Prostate gland (tissue), 2 donors: Measurements from ENCODE around the gene KLHDC4. TPM values are rescaled to one million over a fixed set of nuclear protein-coding genes. Genes with fewer than 3 reads are reported as not detected.
"Not testable (repeated sequence)": the region's sequence is repeated elsewhere in the genome, so short reads cannot be mapped to it uniquely, and the experiment has no call there.

ENCODE experiments used
- DNase-seq: peaks from one replicate; pipeline ENCODE4 v3.0.0-alpha.2; 2019; ENCODE audit warnings: low spot score
- H3K27ac ChIP-seq, 2 donors: fragments of 200-600 bp; sonication (generic); 2 replicates each; pipeline ENCODE4 v1.5.1; 2017 to 2019
- H3K27me3 ChIP-seq: fragments of 200-600 bp; sonication (generic); replicated peaks from 2 replicates; pipeline ENCODE4 v1.5.1; 2019; ENCODE audit not compliant: insufficient read depth
- H3K36me3 ChIP-seq, 2 donors: fragments of 200-600 bp; sonication (generic); 1 replicate in 1 of 2; 2 replicates in 1 of 2; pipeline versions ENCODE4 v1.5.1 to v1.8.1; 2017 to 2019
- H3K4me1 ChIP-seq: fragments of 200-600 bp; sonication (generic); replicated peaks from 2 replicates; pipeline ENCODE4 v1.5.1; 2019
- H3K4me3 ChIP-seq, 2 donors: fragments of 200-600 bp; sonication (generic); 2 replicates each; pipeline ENCODE4 v1.5.1; 2017 to 2019
- H3K9me3 ChIP-seq: fragments of 200-600 bp; sonication (generic); 2 replicates; pipeline ENCODE4 v1.5.1; 2017
- CTCF ChIP-seq, 4 experiments: fragments of 200-600 bp in 2 of 4; fragments of 450-650 bp in 2 of 4; sonication (generic) in 2 of 4; IDR thresholded peaks; 1 replicate in 3 of 4; 2 replicates in 1 of 4; pipeline ENCODE4 v1.5.1; 2016 to 2019; ENCODE audit warnings: antibody characterized with exemption in 4 of 4, mild to moderate bottlenecking in 2 of 4, moderate library complexity in 2 of 4
- POLR2A ChIP-seq: fragments of 450-650 bp; IDR thresholded peaks from one replicate; pipeline ENCODE4 v1.6.1; 2016; ENCODE audit warnings: antibody characterized with exemption, mild to moderate bottlenecking
- POLR2AphosphoS5 ChIP-seq: sonication (generic); formaldehyde crosslinking; IDR thresholded peaks from one replicate; pipeline ENCODE4 v1.6.1; 2017; ENCODE audit warnings: antibody characterized with exemption
- WGBS: methylation state at CpG from one replicate; pipeline ENCODE4 v1.1.5; 2018; 5-methylcytosine and 5-hydroxymethylcytosine counted together
- intact Hi-C: fragments of 100-400 bp; cut with DNase I; formaldehyde crosslinking; loops from one replicate; pipeline ENCODE4 v1.14.2; 2022
- total RNA-seq, 2 donors: library from RNA; depleted of rRNA; stranded (reverse); fragments of >200 nt; gene quantifications; one replicate each; pipeline ENCODE4 v1.1.0, GENCODE V29; 2016

The KLHDC4 gene
- total RNA-seq, 2 donors from 2014 or later = 28.2 to 56.4 TPM

DNA sequence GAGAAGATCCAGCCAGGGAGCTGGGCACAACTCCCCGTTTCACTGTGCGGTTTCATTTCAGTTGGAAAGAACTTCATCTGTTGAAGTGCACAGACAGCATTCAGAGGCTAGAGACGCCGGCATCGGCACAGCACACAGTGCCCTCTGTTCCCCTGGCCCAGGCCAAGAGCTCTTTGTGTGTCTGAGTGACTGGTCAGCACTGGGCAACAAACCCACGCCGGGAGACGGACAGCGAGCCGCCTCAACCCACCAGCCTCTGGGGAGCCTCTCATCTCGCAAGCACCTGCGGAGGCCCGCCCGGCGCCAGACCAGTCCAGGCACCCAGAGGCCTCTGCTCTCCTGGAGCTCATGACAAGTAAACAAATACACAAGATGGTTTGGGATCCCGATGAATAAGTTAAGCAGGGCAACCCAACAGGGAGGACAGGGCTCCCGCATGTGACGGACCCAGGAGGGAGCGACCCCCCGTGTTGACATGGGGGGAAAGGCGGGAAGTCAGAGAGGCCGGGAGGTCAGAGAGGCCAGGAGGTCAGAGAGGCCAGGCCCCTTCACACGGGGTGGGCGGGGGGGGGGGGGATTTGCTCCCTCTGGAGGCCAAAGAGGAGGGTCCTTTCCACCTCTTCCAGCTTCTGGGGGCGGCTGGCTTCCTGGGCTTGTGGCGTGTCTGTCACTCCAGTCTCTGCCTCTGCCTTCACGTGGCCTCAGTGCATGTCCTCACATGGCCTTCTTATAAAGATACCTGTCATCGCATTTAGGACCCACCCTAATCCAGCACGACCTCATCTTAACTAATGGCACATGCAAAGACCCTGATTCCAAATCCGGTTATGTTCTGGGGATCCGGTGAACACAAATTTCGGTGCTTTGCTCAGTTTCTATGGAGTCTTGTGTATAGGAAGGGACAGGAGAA lies 25.8 kb upstream of the KLHDC4 start:
- WGBS = 78% methylated on average over 30 of the region's 32 CpGs
- H3K27ac ChIP-seq = no peak overlapping the region

GRCh38 chr16:87790292-87791100 lies 24.7 kb upstream of the KLHDC4 start:
- DNase-seq = no peak
- intact Hi-C loops = loop anchor here (5.0 kb wide), 1 partner anchor 62 kb away; no protein-coding TSS in a partner anchor
- Histone ChIP-seq H3K4me1 (no peaks in the 10 kb centered on the region), H3K27me3 (no peaks in the 10 kb centered on the region), H3K27ac (no peak overlapping the region), H3K9me3 (no peaks in the 10 kb centered on the region), H3K4me3 (no peak overlapping the region), H3K36me3 (no peaks in the 10 kb centered on the region)
- TF ChIP-seq POLR2AphosphoS5 (peak; percentile 49), CTCF (IDR thresholded peaks at IDR 0.05) (no peak), POLR2A (no peak)
- WGBS = 65% methylated on average over 17 of the region's 17 CpGs

More for the DNA sequence above, 25.8 kb upstream of the KLHDC4 start:
- H3K36me3 ChIP-seq = no peaks in the 10 kb centered on the region
- intact Hi-C loops = loop anchor here (5.0 kb wide), 1 partner anchor 61 kb away; no protein-coding TSS in a partner anchor
- no peak for TF ChIP-seq POLR2A
- TF ChIP-seq POLR2AphosphoS5 = no peak
- TF ChIP-seq CTCF (IDR thresholded peaks at IDR 0.05) = no peak
- H3K4me3 ChIP-seq = no peak overlapping the region
- H3K4me1 ChIP-seq = no peaks in the 10 kb centered on the region
- H3K9me3 ChIP-seq = no peaks in the 10 kb centered on the region
- H3K27me3 ChIP-seq = no peaks in the 10 kb centered on the region
- no peak for DNase-seq

DNA sequence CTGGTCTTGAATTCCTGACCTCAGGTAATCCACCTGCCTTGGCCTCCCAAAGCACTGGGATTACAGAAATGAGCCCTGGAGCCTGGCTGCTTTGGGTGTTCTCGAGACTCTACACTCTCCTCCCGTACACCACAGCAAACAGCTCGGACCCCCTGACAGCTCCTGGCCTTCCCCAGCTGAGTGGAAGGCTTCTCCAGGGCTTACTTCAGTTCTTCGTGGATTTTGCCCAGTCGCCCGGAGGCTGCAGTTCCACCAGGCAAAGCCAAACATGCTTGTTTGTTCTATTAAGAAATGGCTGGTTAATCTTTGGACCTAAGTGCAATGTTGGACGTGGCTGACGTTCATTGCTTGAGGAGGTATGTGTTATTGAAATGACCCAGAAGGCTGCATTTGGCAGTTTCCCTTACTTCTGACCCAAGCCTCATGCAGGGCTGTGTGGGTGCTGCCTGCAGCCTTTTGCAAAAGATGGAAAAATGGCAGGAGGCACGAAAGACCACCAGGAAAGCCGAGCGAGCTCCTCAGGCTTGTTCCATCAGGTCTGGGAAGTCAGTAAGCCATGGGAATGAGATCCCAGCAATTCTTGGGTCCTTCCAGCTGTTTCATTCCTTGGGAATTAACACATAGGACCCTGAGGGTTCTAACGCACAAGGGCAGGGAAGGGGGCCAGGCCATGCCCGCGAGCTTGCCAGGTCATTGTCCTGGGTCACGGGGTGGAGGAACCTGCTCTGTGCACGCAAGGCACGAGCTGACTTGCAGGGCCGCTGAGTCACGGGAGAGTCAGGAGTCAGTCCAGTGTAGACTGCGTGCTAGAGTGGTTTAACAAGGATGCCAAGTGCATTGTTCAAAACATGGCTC lies 23.9 kb upstream of the KLHDC4 start:
- 55% methylated on average over 20 of the region's 20 CpGs for WGBS
- Histone ChIP-seq H3K9me3 (no peaks in the 10 kb centered on the region), H3K4me3 (no peak overlapping the region), H3K4me1 (no peaks in the 10 kb centered on the region), H3K27me3 (no peaks in the 10 kb centered on the region), H3K27ac (no peak overlapping the region), H3K36me3 (no peaks in the 10 kb centered on the region)
- DNase-seq = no peak
- intact Hi-C loops = loop anchor here (5.0 kb wide), 1 partner anchor 63 kb away; no protein-coding TSS in a partner anchor
- TF ChIP-seq POLR2A (no peak), POLR2AphosphoS5 (no peak), CTCF (IDR thresholded peaks at IDR 0.05) (no peak)

DNA sequence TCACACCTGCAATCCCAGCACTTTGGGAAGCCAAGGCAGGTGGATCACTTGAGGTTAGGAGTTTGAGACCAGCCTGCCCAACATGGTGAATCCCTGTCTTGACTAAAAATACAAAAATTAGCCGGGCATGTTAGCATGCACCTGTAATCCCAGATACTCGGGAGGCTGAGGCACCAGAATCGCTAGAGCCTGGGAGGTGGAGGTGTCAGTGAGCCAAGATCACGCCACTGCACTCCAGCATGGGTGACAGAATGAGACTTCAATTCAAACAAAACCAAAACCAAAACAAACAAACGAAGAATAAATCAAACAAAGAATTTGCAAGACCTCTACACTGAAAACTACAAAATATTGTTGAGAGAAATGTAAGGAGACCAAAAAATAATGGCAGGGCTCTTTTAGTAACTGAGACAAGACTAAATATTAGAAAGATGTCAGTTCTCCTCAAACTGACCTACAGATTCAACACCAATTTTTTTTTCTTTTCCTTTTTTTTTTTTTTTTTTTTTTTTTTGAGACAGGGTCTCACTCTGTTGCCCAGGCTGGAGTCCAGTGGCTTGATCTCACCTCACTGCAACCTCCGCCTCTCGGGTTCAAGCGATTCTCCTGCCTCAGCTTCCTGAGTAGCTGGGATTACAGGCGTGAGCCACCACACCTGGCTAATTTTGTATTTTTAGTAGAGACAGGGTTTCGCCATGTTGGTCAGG lies 23.1 kb upstream of the KLHDC4 start:
- not testable (repeated sequence) for H3K27ac ChIP-seq, DNase-seq

GRCh38 chr16:87787451-87788091 lies 21.8 kb upstream of the KLHDC4 start:
- H3K9me3 ChIP-seq, DNase-seq, H3K36me3 ChIP-seq, H3K4me1 ChIP-seq, intact Hi-C loops, H3K4me3 ChIP-seq, H3K27ac ChIP-seq, H3K27me3 ChIP-seq: not testable (repeated sequence)
- WGBS = 97% methylated on average over 2 of the region's 2 CpGs

More for the DNA sequence above, 23.1 kb upstream of the KLHDC4 start:
- intact Hi-C loops, H3K9me3 ChIP-seq, H3K36me3 ChIP-seq, H3K4me1 ChIP-seq, H3K4me3 ChIP-seq, H3K27me3 ChIP-seq: not testable (repeated sequence)
- WGBS = 80% methylated on average over 10 of the region's 10 CpGs
